ENCODE data around the gene DDX41.
"Not testable (repeated sequence)": the region's sequence is repeated elsewhere in the genome, so short reads cannot be mapped to it uniquely, and the experiment has no call there.

DDX41 gene

GRCh38 chr5:177516601-177517568 is at the start of gene DDX41:
Gene DDX41 (minus strand): TSS chr5:177516961. CDS start chr5:177516945, 16 bp downstream.
- DNase-seq (ENCODE audit: low read depth in 2 of 2), result peak; percentile 87 to 89

DNA sequence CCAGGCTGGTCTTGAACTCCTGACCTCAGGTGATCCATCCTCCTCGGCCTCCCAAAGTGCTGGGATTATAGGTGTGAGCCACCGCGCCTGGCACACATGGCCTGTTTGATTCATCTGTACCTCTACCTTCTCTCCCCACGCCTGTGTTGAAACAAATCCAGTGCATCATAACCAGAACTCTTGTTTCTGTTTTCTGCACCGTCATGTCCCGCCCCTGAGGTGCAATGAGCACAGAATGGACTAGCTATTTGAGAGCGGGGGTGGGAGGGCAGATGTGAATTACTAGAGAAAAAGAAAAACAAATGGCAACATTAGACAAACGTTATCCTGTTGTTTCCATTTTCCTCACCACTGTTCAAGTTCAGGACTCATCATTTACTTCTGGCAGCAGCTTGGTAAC is 48.3 kb upstream of the DDX41 start:
- DNase-seq (ENCODE audit: low read depth in 2 of 2), result no peak

GRCh38 chr5:177559446-177559941 is 42.7 kb upstream of the DDX41 start:
- DNase-seq (ENCODE audit: low read depth in 2 of 2), result not testable (repeated sequence)

DNA sequence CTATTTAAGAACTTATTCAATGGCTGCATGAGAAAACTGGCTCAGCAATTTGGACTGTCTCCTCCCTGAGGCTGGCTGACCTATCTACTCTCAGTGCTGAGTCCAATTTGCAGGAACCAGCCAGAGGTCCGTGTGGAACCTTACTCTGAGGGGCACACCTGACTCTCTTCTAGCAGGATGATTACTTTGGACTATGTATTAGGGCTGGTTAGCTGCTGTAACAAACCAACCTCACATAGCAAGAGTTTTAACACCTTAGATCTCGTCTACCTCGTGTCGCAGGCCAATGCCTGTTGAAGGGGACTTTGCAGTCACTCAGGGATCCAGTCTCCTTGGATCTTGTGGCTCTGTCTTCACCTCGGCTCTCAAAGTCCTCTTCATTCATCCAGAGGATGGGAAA is 41.0 kb upstream of the DDX41 start:
- DNase-seq (ENCODE audit: low read depth in 2 of 2), result no peak

DNA sequence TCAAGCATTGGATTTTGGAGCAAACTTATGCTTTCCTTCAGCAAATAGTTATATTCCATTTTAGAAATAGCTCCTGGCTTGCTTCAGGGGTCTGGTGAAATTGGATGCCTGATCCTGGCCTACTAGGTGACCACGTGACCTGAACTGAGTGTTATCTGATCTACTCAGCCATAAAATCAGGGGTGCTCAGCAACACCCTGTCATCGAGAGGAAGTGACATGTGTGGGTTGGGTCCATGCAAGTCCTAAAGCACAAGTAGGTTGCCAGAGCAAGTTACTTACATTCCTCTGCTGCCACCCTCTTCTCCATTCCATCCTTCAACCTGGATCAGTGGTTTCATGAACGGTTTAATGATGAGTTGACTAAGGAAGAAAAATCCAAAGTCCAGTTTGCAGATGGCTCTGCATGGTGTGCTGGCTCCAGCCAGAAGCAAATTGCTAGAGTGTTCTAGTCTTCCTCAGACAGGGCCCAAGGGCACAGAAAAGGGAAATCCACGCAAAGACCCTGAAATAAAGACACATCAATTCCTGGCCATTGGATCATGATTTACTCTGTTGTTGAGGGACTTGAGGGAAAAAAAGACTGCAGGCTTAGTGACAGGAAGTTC is 40.4 kb upstream of the DDX41 start:
- no peak for DNase-seq (ENCODE audit: low read depth in 2 of 2)

DNA sequence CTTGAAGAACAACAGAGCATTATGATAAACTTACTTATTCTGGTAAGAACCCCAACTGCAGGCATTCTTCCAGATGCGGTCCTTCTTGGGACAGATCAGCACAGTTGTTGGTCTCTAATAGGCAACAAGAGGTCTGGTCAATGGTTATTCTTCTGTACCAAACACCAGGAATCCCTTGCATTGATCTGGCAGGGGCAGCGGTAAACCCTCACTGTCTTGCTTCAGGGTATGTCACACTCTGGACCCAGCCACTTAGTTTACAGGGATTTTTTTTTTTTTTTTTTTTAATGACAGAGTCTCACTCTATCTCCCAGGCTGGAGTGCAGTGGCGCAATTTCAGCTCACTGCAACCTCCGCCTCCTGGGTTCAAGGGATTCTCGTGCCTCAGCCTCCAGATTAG is 38.9 kb upstream of the DDX41 start:
- DNase-seq (ENCODE audit: low read depth in 2 of 2), result no peak

DNA sequence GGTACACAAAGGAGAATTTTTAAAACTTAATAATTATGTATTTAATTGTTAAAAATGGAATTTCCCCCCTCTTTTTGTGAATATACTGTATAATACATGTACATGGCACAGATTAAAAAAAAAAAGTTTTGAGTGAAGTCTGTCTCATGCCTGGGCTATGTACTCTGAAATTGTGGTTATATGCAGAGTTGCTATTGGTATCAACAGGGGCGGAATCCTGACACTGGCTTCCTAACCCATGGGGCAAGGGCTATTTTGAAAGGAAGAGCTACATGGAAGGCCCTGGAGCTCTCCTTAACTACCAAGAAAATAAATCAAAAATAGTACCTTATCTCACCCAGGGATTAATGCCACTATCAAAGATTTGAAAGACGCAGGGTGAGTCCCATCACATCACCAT is 38.5 kb upstream of the DDX41 start:
- DNase-seq (ENCODE audit: low read depth in 2 of 2), result no peak

GRCh38 chr5:177554474-177555111 is 37.8 kb upstream of the DDX41 start, which contains the start of gene FAM193B:
Gene FAM193B (minus strand): TSS chr5:177554563. CDS start chr5:177554458, 105 bp downstream.
- peak; percentile 92 to 94 for DNase-seq (ENCODE audit: low read depth in 2 of 2)

GRCh38 chr5:177553671-177554429 is 37.1 kb upstream of the DDX41 start:
- no peak for DNase-seq (ENCODE audit: low read depth in 2 of 2)

DNA sequence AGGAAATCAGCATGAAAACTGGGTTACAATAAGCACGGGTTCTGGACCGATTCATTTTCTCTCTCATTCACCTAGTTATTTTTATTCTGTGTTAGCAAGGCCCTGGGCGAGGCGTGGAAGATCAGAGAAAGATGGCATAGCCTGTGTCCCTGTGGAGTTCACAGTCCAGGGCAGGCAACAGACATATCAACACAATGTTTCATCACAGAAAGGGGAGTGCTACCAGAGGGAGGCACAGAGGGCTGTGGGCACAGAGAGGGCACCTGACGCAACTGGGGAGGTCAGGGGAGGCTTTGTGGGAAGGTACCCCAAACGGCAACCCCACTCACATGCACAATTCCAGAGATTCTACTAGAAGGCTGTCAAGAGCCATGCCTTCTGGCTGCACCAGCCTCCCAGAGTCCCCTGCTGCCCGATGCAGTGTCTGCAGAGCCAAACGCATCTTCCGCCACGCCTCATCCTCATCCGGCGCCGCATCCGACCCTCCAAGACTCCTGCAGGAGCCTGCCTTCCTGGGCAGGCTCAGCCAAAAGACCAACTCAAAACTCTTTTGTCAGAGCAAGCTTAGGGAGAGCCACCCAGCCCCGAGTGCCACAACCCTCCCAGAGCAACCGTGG is 36.2 kb upstream of the DDX41 start:
- no peak for DNase-seq (ENCODE audit: low read depth in 2 of 2)

DNA sequence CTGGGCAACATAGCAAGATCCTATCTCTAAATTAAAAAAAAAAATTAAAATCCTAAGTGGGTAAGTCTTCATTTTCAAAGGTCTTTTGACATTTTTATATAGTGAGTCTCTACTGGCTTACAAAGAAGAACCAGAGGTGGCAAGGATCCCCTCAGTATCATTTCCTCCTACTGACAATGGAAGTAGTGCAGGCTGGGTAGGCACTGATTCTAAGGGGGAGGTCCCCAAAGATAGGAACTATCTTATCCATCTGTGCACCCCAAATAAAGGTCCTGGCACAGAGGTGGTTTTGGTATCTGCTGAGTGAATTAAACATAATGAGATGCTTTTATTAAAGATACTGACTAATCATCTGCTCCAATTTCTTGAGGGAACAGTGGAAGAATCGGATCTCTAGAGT is 33.4 kb upstream of the DDX41 start:
- DNase-seq (ENCODE audit: low read depth in 2 of 2), result no peak

- DNase-seq (ENCODE audit: low read depth in 2 of 2), result no peak
Measured at GRCh38 chr5:177548495-177548894, 31.7 kb upstream of the DDX41 start.

GRCh38 chr5:177547736-177548135 is 31.0 kb upstream of the DDX41 start:
- no peak for DNase-seq (ENCODE audit: low read depth in 2 of 2)

GRCh38 chr5:177546258-177546741 is 29.5 kb upstream of the DDX41 start:
- no peak for DNase-seq (ENCODE audit: low read depth in 2 of 2)

DNA sequence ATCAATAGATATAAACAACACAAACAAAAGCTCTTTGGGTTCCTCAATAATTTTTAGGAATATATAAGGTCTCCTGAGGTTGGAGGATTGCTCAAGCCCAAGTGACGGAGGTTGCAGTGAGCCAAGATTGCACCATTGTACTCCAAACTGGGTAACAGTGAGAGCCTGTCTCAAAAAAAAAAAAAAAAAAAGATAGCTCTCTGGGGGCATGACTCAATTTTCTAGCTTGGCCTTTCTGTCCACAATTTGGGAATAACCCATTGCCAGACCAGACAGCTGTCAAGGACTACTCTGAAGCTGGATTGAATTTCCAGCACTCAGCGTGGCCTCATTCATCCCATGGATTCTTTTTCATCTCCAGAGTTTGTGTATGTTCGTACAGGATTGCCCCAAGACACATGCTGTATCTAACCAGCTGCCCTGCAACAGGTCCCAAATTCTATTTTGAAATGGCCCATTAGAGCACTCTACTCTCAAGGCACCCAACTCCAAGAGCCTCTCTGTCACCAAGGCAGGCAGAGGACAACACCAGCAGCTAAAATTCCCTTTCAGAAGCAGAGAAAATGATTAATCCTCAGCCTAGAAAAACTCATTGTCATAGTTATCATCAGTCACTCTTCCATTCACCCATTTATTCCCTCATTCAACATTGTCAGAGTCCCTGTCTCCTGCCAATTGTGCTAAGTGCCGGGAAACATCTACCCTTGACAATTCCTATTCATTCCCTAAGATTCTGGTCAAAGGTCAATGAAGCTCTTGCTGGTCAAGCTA is 28.9 kb upstream of the DDX41 start:
- no peak for DNase-seq (ENCODE audit: low read depth in 2 of 2)

- DNase-seq (ENCODE audit: low read depth in 2 of 2), result no peak
Measured at GRCh38 chr5:177542816-177543465, 26.2 kb upstream of the DDX41 start.

- DNase-seq (ENCODE audit: low read depth in 2 of 2), result no peak
Measured at GRCh38 chr5:177540438-177540837, 23.7 kb upstream of the DDX41 start.

DNA sequence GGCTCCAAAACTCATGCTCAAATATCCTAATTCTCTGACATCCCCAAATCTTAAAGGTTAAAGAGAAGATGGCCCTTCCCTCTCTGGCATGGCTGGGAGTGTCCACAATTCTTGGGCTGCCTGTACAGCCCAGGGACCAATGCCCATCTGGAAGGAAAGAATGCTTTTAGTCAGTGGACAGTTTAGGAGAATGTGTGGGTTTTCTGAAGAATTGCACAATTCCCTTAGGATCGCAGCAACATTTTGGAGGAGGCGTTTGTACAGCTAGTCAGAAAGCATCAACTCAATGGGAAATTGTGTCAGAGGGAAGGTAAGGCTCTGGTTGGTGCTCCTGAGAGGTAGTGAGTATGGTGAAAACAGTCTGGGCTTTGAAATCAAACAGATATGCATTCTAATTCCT is 22.6 kb upstream of the DDX41 start:
- DNase-seq (ENCODE audit: low read depth in 2 of 2), result no peak

DNA sequence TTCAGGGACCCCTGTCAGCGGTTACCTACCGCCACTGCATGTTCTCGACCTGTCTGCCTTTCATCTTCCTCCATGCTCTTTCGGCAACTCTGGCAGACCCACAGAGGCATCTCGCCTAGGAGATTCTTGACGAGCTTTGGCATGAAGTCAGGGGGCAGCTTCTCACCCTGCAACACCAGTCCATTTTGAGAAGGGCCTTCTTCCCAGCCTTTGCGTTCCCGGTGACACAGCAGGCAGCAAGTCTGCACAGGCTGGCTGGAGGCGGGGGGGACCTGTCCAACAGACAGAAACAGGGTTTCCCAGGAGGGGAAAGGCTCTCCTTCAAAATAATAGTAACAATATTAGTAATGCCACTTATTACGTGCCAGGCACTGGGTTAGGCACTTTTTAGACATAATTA is 22.1 kb upstream of the DDX41 start:
- no peak for DNase-seq (ENCODE audit: low read depth in 2 of 2)
